ENCODE measurements around the gene USP19.

Gene USP19

DNA sequence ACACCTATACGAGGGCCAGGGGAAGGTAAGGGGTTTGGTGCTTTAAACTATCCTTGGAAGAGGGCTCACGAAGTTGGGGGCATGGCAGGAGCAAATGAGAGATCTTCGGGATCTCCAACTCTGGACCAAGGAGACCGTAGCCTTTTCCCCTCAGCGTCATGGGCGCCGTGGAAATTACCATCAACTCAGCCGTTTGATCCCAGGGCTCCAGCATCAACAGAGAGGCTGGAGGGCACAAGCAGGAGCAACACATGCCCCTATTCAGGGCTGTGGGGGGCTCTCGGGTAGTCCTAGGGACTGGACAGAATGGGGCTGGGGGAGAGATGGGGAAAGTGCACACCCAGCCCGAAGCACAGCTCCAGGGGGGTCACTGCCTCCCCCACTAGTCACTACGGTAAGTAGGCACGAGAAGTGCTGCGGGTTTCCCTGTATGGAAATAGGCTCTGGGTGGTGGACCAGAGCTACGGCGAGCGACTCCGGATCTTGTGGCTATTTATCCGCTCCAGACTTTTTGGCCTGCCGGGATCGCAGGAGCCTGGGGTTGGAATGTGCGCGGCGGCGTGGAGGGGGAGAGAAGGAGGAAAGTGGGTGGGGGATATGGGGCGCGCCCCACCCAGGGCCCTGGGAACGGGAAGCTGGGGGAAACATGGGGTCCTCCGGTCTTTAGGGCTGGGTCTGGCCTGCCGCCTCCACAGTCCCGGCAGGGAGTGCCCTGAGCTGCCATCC is 12.8 kb upstream of the USP19 start:
- H3K4me3 ChIP-seq (ENCODE audit: low read depth, low read length): no peak overlapping the region
- TF ChIP-seq, protein P1, sequence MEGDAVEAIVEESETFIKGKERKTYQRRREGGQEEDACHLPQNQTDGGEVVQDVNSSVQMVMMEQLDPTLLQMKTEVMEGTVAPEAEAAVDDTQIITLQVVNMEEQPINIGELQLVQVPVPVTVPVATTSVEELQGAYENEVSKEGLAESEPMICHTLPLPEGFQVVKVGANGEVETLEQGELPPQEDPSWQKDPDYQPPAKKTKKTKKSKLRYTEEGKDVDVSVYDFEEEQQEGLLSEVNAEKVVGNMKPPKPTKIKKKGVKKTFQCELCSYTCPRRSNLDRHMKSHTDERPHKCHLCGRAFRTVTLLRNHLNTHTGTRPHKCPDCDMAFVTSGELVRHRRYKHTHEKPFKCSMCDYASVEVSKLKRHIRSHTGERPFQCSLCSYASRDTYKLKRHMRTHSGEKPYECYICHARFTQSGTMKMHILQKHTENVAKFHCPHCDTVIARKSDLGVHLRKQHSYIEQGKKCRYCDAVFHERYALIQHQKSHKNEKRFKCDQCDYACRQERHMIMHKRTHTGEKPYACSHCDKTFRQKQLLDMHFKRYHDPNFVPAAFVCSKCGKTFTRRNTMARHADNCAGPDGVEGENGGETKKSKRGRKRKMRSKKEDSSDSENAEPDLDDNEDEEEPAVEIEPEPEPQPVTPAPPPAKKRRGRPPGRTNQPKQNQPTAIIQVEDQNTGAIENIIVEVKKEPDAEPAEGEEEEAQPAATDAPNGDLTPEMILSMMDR (IDR thresholded peaks at IDR 0.05; ENCODE audit: low read depth, low read length, missing control alignments): no peak

DNA sequence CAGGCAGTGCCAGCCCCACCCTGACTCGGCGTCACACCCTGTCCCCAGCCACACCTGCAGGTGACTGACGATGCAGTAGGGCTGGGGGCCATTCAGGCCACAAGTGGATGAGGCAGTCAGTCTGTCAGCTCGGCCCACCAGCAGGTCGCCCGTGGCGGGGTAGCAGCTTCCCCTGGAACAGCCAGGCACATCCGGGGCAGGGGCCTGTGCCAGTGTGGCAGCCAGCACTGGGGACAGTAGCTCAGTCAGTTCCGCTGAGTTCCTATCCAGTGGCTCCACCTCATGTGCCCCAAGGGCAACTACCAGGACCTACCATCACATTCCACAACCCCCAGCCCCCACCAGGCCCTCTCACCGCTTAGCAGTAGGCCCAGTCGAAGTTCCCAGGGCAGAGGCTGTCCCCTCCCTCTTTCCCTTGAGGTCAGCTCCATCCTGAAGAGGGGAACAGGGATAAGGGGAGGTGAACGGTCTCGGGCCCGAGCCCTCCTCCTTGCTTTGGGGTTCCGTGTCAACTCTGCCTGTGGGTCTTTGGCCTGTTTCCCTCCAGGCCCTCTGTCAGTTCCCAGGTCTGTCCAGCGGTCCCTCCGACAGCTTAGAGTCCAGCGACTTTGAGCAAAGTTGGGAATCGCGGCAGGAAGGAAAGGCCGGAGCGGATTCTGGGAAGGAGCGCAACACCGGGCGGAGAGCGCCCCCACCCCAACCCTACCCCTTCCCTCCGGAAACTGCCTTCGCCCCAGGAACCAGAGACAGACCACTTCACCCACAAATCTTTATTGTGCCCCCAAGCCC is 12.0 kb upstream of the USP19 start, which contains the start of gene LAMB2:
TSS of gene LAMB2 (minus strand) at position 614 of the 789 bp plus-strand sequence. CDS start at position 431, 183 bp downstream.
- DNase-seq (ENCODE audit: low read depth): no peak
- TF ChIP-seq, protein P1 (IDR thresholded peaks at IDR 0.05; ENCODE audit: low read depth, low read length, missing control alignments): no peak
- H3K4me3 ChIP-seq (ENCODE audit: low read depth, low read length): no peak within 1 kb of the TSS

More for the DNA sequence above, 12.8 kb upstream of the USP19 start:
- no peak for DNase-seq (ENCODE audit: low read depth)

DNA sequence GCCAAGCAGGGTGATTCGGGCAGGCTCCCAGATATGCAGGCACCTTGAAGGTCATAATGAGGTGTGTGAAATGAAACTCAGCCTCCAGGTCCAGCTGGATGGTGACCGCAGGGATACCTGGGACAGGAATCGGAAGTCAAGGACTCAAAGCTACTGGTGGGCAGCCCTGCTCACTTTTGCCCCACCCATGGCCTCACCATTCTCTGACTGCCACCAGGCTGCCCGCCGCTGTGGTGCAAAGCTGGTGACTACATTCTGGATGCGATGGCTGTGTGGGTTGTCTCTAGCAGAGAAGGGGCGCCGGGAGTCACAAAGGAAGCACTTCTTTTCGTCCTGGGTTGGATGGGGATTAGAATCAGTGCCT is 11.4 kb upstream of the USP19 start:
- TF ChIP-seq, protein P1 (IDR thresholded peaks at IDR 0.05; ENCODE audit: low read depth, low read length, missing control alignments): no peak
- DNase-seq (ENCODE audit: low read depth): no peak
- H3K4me3 ChIP-seq (ENCODE audit: low read depth, low read length): no peak overlapping the region

DNA sequence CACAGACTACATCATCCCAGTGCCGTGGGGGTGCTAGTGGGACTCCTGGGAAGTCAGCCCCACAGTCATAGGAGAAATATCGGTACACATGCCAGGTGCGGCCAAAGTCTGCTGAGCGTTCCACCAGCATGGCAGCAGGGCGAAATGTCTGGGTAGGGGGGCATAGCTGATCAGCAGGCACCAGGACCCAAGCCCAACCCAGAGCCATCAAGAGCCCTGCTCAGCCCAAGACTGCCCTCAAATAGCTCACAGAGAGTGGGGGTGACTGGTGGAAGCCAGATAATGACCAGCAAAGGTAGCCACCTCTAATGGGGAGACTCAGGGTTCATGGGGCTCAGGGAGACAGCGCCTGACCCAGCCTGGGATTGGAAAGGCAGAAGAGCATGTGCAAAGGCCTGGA is 11.0 kb upstream of the USP19 start:
- TF ChIP-seq, protein P1 (IDR thresholded peaks at IDR 0.05; ENCODE audit: low read depth, low read length, missing control alignments): no peak
- DNase-seq (ENCODE audit: low read depth): no peak
- H3K4me3 ChIP-seq (ENCODE audit: low read depth, low read length): no peak overlapping the region

DNA sequence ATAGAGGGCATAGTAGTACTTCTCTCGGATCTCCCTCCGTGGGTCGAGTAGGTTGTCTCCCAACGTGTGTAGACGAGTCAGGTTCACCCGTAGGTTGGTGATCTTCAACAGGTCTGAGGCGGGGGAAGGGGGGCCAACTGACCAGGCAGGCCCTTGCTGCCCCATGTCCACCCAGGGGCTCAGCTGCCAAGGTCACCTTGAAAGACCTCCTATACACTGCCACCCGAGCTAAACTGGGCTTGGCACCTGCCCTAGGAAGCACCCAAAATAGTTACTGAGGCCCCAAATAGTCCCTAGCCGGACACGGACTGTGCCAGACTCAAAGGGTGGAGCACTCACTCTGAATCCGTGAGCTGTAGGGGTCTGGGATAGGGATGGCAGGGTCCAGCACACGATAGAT is 10.4 kb upstream of the USP19 start:
- TF ChIP-seq, protein P1 (IDR thresholded peaks at IDR 0.05; ENCODE audit: low read depth, low read length, missing control alignments): no peak
- no peak for DNase-seq (ENCODE audit: low read depth)
- no peak overlapping the region for H3K4me3 ChIP-seq (ENCODE audit: low read depth, low read length)

DNA sequence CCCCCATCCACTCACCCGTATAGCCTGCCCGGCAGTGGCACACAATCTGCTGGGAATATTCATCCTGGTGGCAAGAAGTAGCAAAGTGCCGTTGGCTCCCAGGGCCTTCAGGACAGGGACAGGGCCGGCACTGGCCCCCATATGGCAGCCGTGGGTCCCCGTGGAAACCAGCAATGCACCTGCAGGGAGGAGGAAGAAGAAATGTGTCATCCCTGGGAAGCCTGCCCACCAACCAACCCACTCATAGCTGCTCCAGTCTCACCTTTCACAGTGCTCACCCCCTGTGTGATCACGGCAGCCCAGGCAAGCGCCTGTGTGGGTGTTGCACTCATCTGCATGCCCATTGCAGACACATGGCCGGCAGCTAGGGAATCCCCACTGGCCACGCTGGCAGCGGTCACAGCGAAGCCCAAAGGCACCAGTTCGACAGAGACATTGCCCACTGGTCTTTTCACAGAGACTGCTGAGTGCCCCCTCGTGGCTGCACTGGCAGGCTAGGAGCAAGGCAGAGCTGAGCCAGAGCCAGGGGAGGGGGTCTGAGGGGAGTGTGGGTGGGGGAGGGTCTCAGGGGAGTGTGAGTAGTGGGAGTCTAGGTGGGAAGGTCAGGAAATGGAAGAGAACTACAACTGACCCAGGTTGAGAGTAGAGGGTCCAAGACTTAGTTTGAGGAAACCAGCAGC is 4.5 kb upstream of the USP19 start:
- no peak for DNase-seq (ENCODE audit: low read depth)
- TF ChIP-seq, protein P1 (IDR thresholded peaks at IDR 0.05; ENCODE audit: low read depth, low read length, missing control alignments): peak; percentile 42

More for the DNA sequence above, 4.5 kb upstream of the USP19 start:
- H3K4me3 ChIP-seq (ENCODE audit: low read depth, low read length): no peak overlapping the region
